GM23248 (cell line): ENCODE data around the gene TAB2. TPM values are rescaled to one million over a fixed set of nuclear protein-coding genes. Genes with fewer than 3 reads are reported as not detected.
A peak's percentile ranks its signal among the peaks of the same experiment; 100 is the strongest.

Experiments used
- DNase-seq: peaks from one replicate; pipeline ENCODE4 v3.0.0-alpha.2; 2015
- H2AFZ ChIP-seq: fragments of 200-600 bp; sonication (generic); 2 replicates; pipeline ENCODE4 v1.6.1; 2016; ENCODE audit warnings: antibody characterized with exemption
- H3F3A ChIP-seq: fragments of 200-600 bp; sonication (generic); 2 replicates; pipeline ENCODE4 v1.6.1; 2016; ENCODE audit warnings: mild to moderate bottlenecking, antibody characterized with exemption, mixed run types; ENCODE audit not compliant: insufficient read depth
- H3K27ac ChIP-seq: fragments of 200-600 bp; sonication (generic); 2 replicates; pipeline ENCODE4 v1.5.1; 2016; ENCODE audit warnings: mild to moderate bottlenecking
- H3K27me3 ChIP-seq: fragments of 200-600 bp; sonication (generic); replicated peaks from 2 replicates; pipeline ENCODE4 v1.6.1; 2016; ENCODE audit warnings: mild to moderate bottlenecking; ENCODE audit not compliant: insufficient read depth
- H3K36me3 ChIP-seq: fragments of 200-600 bp; sonication (generic); 2 replicates; pipeline ENCODE4 v1.6.1; 2016; ENCODE audit warnings: low read depth, mild to moderate bottlenecking
- H3K4me1 ChIP-seq: fragments of 200-600 bp; sonication (generic); 2 replicates; pipeline ENCODE4 v1.6.1; 2016; ENCODE audit warnings: mild to moderate bottlenecking; ENCODE audit not compliant: insufficient read depth
- H3K4me2 ChIP-seq: fragments of 200-600 bp; sonication (generic); one replicate; pipeline ENCODE4 v1.6.1; 2016; ENCODE audit warnings: mild to moderate bottlenecking; ENCODE audit not compliant: unreplicated experiment
- H3K4me3 ChIP-seq: fragments of 200-600 bp; sonication (generic); 2 replicates; pipeline ENCODE4 v1.5.1; 2016; ENCODE audit warnings: mild to moderate bottlenecking
- H3K79me2 ChIP-seq: fragments of 200-600 bp; sonication (generic); 2 replicates; pipeline ENCODE4 v1.6.1; 2016; ENCODE audit warnings: mild to moderate bottlenecking; ENCODE audit not compliant: insufficient read depth
- H3K9ac ChIP-seq: fragments of 200-600 bp; sonication (generic); 2 replicates; pipeline ENCODE4 v1.6.1; 2016; ENCODE audit warnings: mild to moderate bottlenecking
- H3K9me2 ChIP-seq: fragments of 200-600 bp; sonication (generic); 2 replicates; pipeline ENCODE4 v1.6.1; 2016; ENCODE audit warnings: mixed run types, mild to moderate bottlenecking, moderate library complexity; ENCODE audit not compliant: insufficient read depth
- H3K9me3 ChIP-seq: fragments of 200-600 bp; sonication (generic); one replicate; pipeline ENCODE4 v1.6.1; 2017; ENCODE audit warnings: low read depth
- H4K20me1 ChIP-seq: fragments of 200-600 bp; sonication (generic); 2 replicates; pipeline ENCODE4 v1.6.0; 2016; ENCODE audit not compliant: insufficient read depth
- EZH2 ChIP-seq: fragments of 200-600 bp; sonication (generic); IDR thresholded peaks from 2 replicates; pipeline ENCODE4 v1.6.1; 2018; ENCODE audit warnings: antibody characterized with exemption, mild to moderate bottlenecking; ENCODE audit not compliant: insufficient read depth, poor library complexity, severe bottlenecking
- EZH2phosphoT487 ChIP-seq: fragments of 200-600 bp; sonication (generic); IDR thresholded peaks from 2 replicates; pipeline ENCODE4 v1.6.1; 2018; ENCODE audit warnings: antibody characterized with exemption, moderate library complexity, mild to moderate bottlenecking, low read depth; ENCODE audit not compliant: insufficient read depth
- WGBS, 2 experiments: methylation state at CpG; one replicate each; pipeline ENCODE4 v1.1.6; 2015 to 2017; ENCODE audit warnings: low lambda C conversion rate in 2 of 2, low coverage in 1 of 2; ENCODE audit errors: missing lambda C conversion rate in 2 of 2; 5-methylcytosine and 5-hydroxymethylcytosine counted together
- in situ Hi-C: fragments of 300-500 bp; cut with MboI; formaldehyde crosslinking; loops from 2 replicates; pipeline ENCODE4 v1.15.0; 2020
- polyA plus RNA-seq: library from polyadenylated mRNA; unstranded; fragments of >200 nt; fragmentation: Nextera tagmentation; extraction: Ambion mirVana; gene quantifications from 2 replicates; pipeline ENCODE4 v1.2.1, GENCODE V29; 2016
- total RNA-seq: library from RNA; depleted of rRNA; stranded (reverse); fragments of >200 nt; shearing (Covaris generic); gene quantifications from 2 replicates; pipeline ENCODE4 v1.2.3, GENCODE V29; 2014

The TAB2 gene
- total and polyA plus RNA-seq, 2 experiments from 2014 or later = 11.6 to 28.4 TPM

DNA sequence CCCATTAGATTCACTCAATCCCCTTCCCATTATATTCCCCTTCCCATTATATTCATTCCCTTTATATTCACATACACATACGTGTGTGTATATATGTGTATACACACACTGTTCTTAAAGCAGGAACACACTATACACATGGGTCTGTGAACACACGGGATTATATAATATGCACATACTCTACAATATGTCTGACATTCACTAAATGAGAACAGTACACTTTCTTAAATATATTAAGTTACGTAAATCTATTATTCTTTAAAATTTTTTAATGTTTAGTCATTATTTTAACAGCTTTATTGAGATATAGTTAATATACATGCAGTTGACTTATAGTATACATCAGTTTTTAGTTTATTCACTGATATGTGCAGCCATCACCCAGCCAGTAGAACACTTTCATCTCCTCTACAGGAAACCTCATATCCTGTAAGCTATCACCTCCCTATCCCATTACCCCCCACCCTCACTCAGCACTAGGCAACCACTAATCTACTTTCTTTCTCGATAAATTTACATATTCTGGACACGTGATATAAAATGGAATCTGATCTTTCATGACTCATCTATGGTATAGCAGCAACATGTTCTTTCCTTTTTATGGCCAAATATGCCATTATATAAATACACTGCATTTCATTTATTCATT lies 68.6 kb downstream of the TAB2 start:
- no peak overlapping the region for H3K4me3 ChIP-seq
- H3K4me1 ChIP-seq = peaks cover 11% of the 10 kb centered on the region
- peaks cover 99% of the 10 kb centered on the region for H3K79me2 ChIP-seq
- peaks cover 14% of the 10 kb centered on the region; the same call in 1 of the 2 replicates for H3F3A ChIP-seq
- H3K27me3 ChIP-seq = no peaks in the 10 kb centered on the region
- WGBS, 2 experiments = 97 to 99% methylated on average over 5 of the region's 5 CpGs
- no peaks in the 10 kb centered on the region for H3K9me3 ChIP-seq
- TF ChIP-seq EZH2phosphoT487 (no peak), EZH2 (no peak)
- H4K20me1 ChIP-seq = peaks cover 16% of the 10 kb centered on the region; the same call in 1 of the 2 replicates
- no peak overlapping the region for H3K9ac ChIP-seq
- DNase-seq = no peak
- H3K27ac ChIP-seq = no peak overlapping the region
- H3K36me3 ChIP-seq = peaks cover 14% of the 10 kb centered on the region; the same call in 1 of the 2 replicates
- no peak overlapping the region for H3K4me2 ChIP-seq
- no peaks in the 10 kb centered on the region for H3K9me2 ChIP-seq
- in situ Hi-C loops = no loop called here
- H2AFZ ChIP-seq = no peak overlapping the region

DNA sequence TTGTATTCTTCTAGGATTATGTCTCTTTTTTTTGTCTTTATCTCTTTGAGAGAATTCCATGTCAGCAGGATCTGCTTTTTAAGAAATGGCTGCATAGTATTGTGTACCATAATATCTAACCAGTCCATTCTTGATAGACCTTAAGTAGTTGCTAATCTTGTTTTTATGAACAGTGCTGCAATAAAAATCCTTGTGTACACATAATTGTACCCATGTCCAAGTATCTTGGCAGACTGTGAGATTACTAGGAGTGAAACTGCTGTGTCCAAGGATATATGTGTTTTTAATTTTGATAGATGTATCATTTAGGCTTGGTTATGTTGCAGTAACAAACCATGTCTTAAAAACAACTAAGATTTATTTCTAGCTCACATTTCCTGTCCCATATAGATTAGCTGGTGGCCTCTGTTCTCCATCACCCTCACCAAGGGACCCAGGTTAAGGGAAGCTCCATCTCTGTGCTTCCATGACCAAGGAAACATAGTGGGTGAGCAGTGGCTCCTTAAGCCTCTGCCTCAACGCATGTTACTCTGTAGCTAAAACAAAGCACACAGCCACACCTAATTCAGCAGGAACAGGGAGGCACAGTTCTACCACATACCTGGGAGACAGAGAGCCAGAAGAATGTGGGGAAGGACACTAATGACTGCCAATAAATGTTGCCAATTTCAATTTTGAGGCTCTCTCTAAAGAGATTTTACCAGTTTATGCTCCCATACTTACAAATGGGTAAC lies 70.4 kb downstream of the TAB2 start:
- H3K79me2 ChIP-seq = peaks cover 96% of the 10 kb centered on the region
- no peaks in the 10 kb centered on the region for H3K9me2 ChIP-seq
- H3K27ac ChIP-seq = no peak overlapping the region

DNA sequence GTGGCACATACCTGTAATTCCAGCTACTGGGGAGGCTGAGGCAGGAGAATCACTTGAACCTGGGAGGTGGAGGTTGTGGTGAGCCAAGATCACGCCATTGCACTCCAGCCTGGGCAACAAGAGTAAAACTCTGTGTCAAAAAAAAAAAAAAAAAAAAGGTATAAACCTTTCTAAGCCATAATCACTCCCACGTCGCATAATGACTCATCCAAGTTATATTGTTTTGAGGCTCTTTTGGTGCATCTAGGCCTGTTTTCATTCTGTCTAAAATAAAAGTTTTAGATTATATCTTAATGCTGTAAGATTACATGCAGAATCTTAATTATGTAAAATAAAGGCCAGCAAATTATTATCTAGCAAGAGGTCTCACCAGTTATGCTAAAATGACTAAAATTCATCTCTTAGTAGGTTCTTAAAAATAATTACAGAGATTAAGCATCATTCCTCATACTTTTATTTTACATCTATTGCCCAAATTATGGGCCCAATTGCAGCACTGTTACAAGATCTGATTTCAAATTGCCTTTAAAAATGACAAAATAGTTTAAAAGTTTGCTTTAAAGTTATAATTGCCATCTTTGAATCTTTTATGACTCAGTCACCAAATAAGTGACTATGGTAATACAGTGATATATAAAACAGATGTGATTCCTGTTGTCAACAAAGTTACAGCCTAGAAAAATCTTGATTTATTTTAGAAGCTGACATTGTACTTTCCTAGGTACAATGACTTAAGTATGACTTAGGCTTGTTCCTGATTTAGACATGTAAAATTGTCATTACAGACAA lies 72.2 kb downstream of the TAB2 start:
- Histone ChIP-seq H4K20me1 (peaks cover 27% of the 10 kb centered on the region), H2AFZ (no peak overlapping the region), H3K27me3 (no peaks in the 10 kb centered on the region), H3F3A (peaks cover 28% of the 10 kb centered on the region), H3K9me2 (no peaks in the 10 kb centered on the region), H3K27ac (peak overlapping the region; percentile 43), H3K4me3 (no peak overlapping the region), H3K36me3 (peaks cover 6% of the 10 kb centered on the region; the same call in 1 of the 2 replicates), H3K9ac (peak overlapping the region; percentile 1; the same call in 1 of the 2 replicates), H3K79me2 (peaks cover 96% of the 10 kb centered on the region), H3K4me1 (peaks cover 23% of the 10 kb centered on the region), H3K9me3 (no peaks in the 10 kb centered on the region), H3K4me2 (peak overlapping the region; percentile 8)
- WGBS, 2 experiments = 53 to 75% methylated on average over 3 of the region's 3 CpGs
- peak; percentile 46 for DNase-seq
- in situ Hi-C loops = no loop called here
- TF ChIP-seq EZH2 (no peak), EZH2phosphoT487 (no peak)

More for the DNA sequence above, 70.4 kb downstream of the TAB2 start:
- in situ Hi-C loops = no loop called here
- Histone ChIP-seq H3K27me3 (no peaks in the 10 kb centered on the region), H3K9ac (no peak overlapping the region), H4K20me1 (peaks cover 20% of the 10 kb centered on the region; the same call in 1 of the 2 replicates), H3K4me1 (peaks cover 17% of the 10 kb centered on the region), H3K4me3 (no peak overlapping the region), H3K4me2 (no peak overlapping the region), H3K36me3 (peaks cover 13% of the 10 kb centered on the region; the same call in 1 of the 2 replicates), H3F3A (peaks cover 20% of the 10 kb centered on the region), H2AFZ (no peak overlapping the region), H3K9me3 (no peaks in the 10 kb centered on the region)
- no peak for DNase-seq
- TF ChIP-seq EZH2 = no peak
- no peak for TF ChIP-seq EZH2phosphoT487
- 56 to 72% methylated on average over 1 of the region's 1 CpG for WGBS, 2 experiments

DNA sequence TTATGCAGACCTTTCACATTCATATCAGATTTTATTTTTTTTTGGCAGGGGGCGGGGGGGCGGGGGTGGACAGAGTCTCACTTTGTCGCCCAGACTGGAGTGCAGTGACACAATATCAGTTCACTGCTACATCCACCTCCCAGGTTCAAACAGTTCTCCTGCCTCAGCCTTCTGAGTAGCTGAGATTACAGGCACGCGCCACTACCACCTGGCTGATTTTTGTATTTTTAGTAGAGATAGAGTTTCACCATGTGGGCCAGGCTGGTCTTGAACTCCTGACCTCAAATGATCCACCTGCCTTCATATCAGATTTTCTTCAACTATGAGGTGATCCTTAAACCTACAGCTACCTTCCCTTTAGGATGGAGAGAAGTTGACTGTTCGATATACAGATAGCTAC lies 74.6 kb downstream of the TAB2 start:
- WGBS, 2 experiments = 93 to 99% methylated on average over 5 to 6 of the region's 6 CpGs
- H3K4me1 ChIP-seq = peaks cover 23% of the 10 kb centered on the region
- no peak for TF ChIP-seq EZH2
- TF ChIP-seq EZH2phosphoT487 = no peak
- peaks cover 7% of the 10 kb centered on the region; the same call in 1 of the 2 replicates for H3K36me3 ChIP-seq
- H3K27ac ChIP-seq = no peak overlapping the region
- H3K27me3 ChIP-seq = no peaks in the 10 kb centered on the region
- DNase-seq = no peak
- peaks cover 27% of the 10 kb centered on the region for H4K20me1 ChIP-seq
- H3F3A ChIP-seq = peaks cover 28% of the 10 kb centered on the region
- H3K9me2 ChIP-seq = no peaks in the 10 kb centered on the region
- no peak overlapping the region for H2AFZ ChIP-seq
- peaks cover 98% of the 10 kb centered on the region for H3K79me2 ChIP-seq
- H3K4me3 ChIP-seq = no peak overlapping the region
- H3K9me3 ChIP-seq = no peaks in the 10 kb centered on the region
- no peak overlapping the region for H3K9ac ChIP-seq
- H3K4me2 ChIP-seq = no peak overlapping the region
- in situ Hi-C loops = no loop called here
